Naive thymus-derived CD4-positive, alpha-beta T cell (primary cell): ENCODE results near the gene HGS. TPM values are rescaled to one million over a fixed set of nuclear protein-coding genes. Genes with fewer than 3 reads are reported as not detected.

Experiments used
- ATAC-seq: fragments of 150-1000 bp; cut with Tn5 transposase; 2 replicates; pipeline ENCODE4 v1.10.0; 2021; ENCODE audit warnings: mild to moderate bottlenecking, moderate library complexity
- CTCF ChIA-PET: fragments of 350-600 bp; sonication (Branson Sonifier 250); formaldehyde crosslinking; loops from one replicate; lab custom pipeline; 2021; ENCODE audit warnings: antibody characterized with exemption; lab: Charles Lee
- POLR2A ChIA-PET: fragments of 350-600 bp; sonication (Branson Sonifier 250); formaldehyde crosslinking; loops from one replicate; lab custom pipeline; 2021; ENCODE audit warnings: antibody characterized with exemption, inconsistent platforms; lab: Charles Lee
- DNase-seq, 9 donors: peaks; one replicate each; pipeline versions ENCODE4 v3.0.0 to v3.0.0-alpha.2; 2020 to 2022; ENCODE audit warnings: mixed read lengths in 1 of 9
- H3K27ac ChIP-seq: one replicate; pipeline ENCODE4 v1.7.0; 2013; ENCODE audit warnings: mild to moderate bottlenecking, low read depth, low read length, moderate library complexity
- H3K27me3 ChIP-seq, 2 donors: one replicate each; pipeline ENCODE4 v1.7.0; 2013; ENCODE audit warnings: low read length in 2 of 2, mild to moderate bottlenecking in 2 of 2, moderate library complexity in 2 of 2; ENCODE audit not compliant: control insufficient read depth in 2 of 2, insufficient read depth in 2 of 2
- H3K36me3 ChIP-seq, 3 experiments: 1 replicate in 2 of 3; 2 replicates in 1 of 3; pipeline ENCODE4 v1.7.0; 2013; ENCODE audit warnings: low read length in 3 of 3, mild to moderate bottlenecking in 3 of 3, moderate library complexity in 1 of 3; ENCODE audit not compliant: insufficient read depth in 3 of 3, control insufficient read depth in 2 of 3
- H3K4me1 ChIP-seq, 2 donors: one replicate each; pipeline ENCODE4 v1.7.0; 2013; ENCODE audit warnings: low read length in 2 of 2, mild to moderate bottlenecking in 2 of 2, moderate library complexity in 1 of 2; ENCODE audit not compliant: control insufficient read depth in 2 of 2, insufficient read depth in 2 of 2
- H3K4me3 ChIP-seq: 2 replicates; pipeline ENCODE4 v1.7.0; 2013; ENCODE audit warnings: mild to moderate bottlenecking, low read length
- H3K9me3 ChIP-seq, 3 experiments: 1 replicate in 2 of 3; 2 replicates in 1 of 3; pipeline ENCODE4 v1.7.0; 2013; ENCODE audit warnings: low read length in 3 of 3; ENCODE audit not compliant: control insufficient read depth in 2 of 3
- H3K27ac Mint-ChIP-seq, 9 donors: one replicate each; pipeline ENCODE4 v1.8.0; 2020 to 2022; ENCODE audit warnings: mixed read lengths in 9 of 9, mild to moderate bottlenecking in 8 of 9, moderate library complexity in 5 of 9, inconsistent platforms in 2 of 9
- H3K27me3 Mint-ChIP-seq, 5 donors: one replicate each; pipeline ENCODE4 v1.8.0; 2021 to 2022; ENCODE audit warnings: mixed read lengths in 5 of 5, mild to moderate bottlenecking in 1 of 5
- H3K36me3 Mint-ChIP-seq, 5 donors: one replicate each; pipeline ENCODE4 v1.8.0; 2020 to 2022; ENCODE audit warnings: mixed read lengths in 5 of 5, mild to moderate bottlenecking in 3 of 5, inconsistent platforms in 1 of 5
- H3K4me1 Mint-ChIP-seq, 7 donors: one replicate each; pipeline ENCODE4 v1.8.0; 2020 to 2022; ENCODE audit warnings: mixed read lengths in 7 of 7, mild to moderate bottlenecking in 3 of 7, inconsistent platforms in 1 of 7
- H3K4me3 Mint-ChIP-seq, 10 donors: one replicate each; pipeline ENCODE4 v1.8.0; 2020 to 2022; ENCODE audit warnings: mild to moderate bottlenecking in 10 of 10, mixed read lengths in 10 of 10, moderate library complexity in 6 of 10, inconsistent platforms in 2 of 10
- H3K9me3 Mint-ChIP-seq, 11 donors: one replicate each; pipeline ENCODE4 v1.8.0; 2020 to 2022; ENCODE audit warnings: mixed read lengths in 11 of 11, mild to moderate bottlenecking in 4 of 11, inconsistent platforms in 1 of 11, moderate library complexity in 1 of 11
- intact Hi-C, 2 donors: fragments of 100-400 bp; cut with micrococcal nuclease; formaldehyde crosslinking; loops; one replicate each; pipeline ENCODE4 v1.15.1; 2023
- microRNA-seq: library from miRNA; unstranded; fragments of <30 nt; microRNA quantifications from one replicate; pipeline ENCODE4 v1.2.0, GENCODE V29; 2022; ENCODE audit warnings: borderline microRNAs expressed
- polyA plus RNA-seq, 2 donors: library from polyadenylated mRNA; unstranded; fragments of 300-500 nt; fragmentation: Illumina TruSeq; gene quantifications; one replicate each; pipeline ENCODE4 v1.2.3, GENCODE V29; 2021
- total RNA-seq, 6 experiments: library from RNA in 5 of 6; stranded (reverse) in 5 of 6; gene quantifications; 1 replicate in 5 of 6; 2 replicates in 1 of 6; pipeline ENCODE4 v1.2.3 and lab custom pipeline; 2021 to 2026

Gene HGS
- total and polyA plus RNA-seq, 7 experiments from 2014 or later: 19.8 to 174 (median 133) TPM

GRCh38 chr17:81741594-81742452 lies 58.0 kb downstream of the HGS start:
- ChIA-PET POLR2A (no interaction called here), CTCF (no interaction called here)
- H3K27ac Mint-ChIP-seq: no peak overlapping the region
- Histone ChIP-seq H3K9me3 (no peaks in the 10 kb centered on the region), H3K4me3 (no peak overlapping the region), H3K4me1 (no peaks in the 10 kb centered on the region), H3K36me3 (no peaks in the 10 kb centered on the region), H3K27ac (no peak overlapping the region), H3K27me3 (peaks cover 0 to 3% of the 10 kb centered on the region in 2 donors)
- H3K4me1 Mint-ChIP-seq: peaks cover 0 to 6% (median 0%) of the 10 kb centered on the region in 7 donors
- ATAC-seq (no peak), DNase-seq (no peak)
- intact Hi-C loops: no loop called here
- peaks cover 0 to 21% (median 5%) of the 10 kb centered on the region in 5 donors for H3K27me3 Mint-ChIP-seq
- H3K36me3 Mint-ChIP-seq: no peaks in the 10 kb centered on the region
- H3K9me3 Mint-ChIP-seq: no peaks in the 10 kb centered on the region
- H3K4me3 Mint-ChIP-seq: no peak overlapping the region

Small RNAs within 50 kb of the gene (microRNA-seq; reads per million reads assigned to microRNA genes)
- gene MIR6786: not detected

Other genes with a start within 250 kb of the HGS start
- 1,000 to 10,000 TPM in 4 of 5 experiments, 100 to 1,000 TPM in 1; 971 to 4,639 (median 1,185) TPM for gene ACTG1, start 171.2 kb upstream of the HGS start, total RNA-seq
- 1,000 to 10,000 TPM; 1,098 to 1,433 TPM for gene ACTG1, start 171.2 kb upstream of the HGS start, polyA plus RNA-seq
- 1 to 10 TPM in 2 of 5 experiments, under 1 TPM in 3; 0.56 to 1.6 (median 0.70) TPM for gene FSCN2, start 155.6 kb upstream of the HGS start, total RNA-seq
- not detected for gene FSCN2, start 155.6 kb upstream of the HGS start, polyA plus RNA-seq
- 10 to 100 TPM; 28.8 to 57.0 (median 43.6) TPM for gene FAAP100, start 131.7 kb upstream of the HGS start, total RNA-seq
- gene FAAP100, start 131.7 kb upstream of the HGS start, polyA plus RNA-seq: 10 to 100 TPM in 1 of 2 donors, 1 to 10 TPM in 1; 9.0 to 20.1 TPM
- gene NPLOC4, start 46.9 kb upstream of the HGS start, total RNA-seq: 100 to 1,000 TPM in 2 of 5 experiments, 10 to 100 TPM in 3; 77.7 to 125 (median 93.6) TPM
- 10 to 100 TPM; 47.8 to 68.6 TPM for gene NPLOC4, start 46.9 kb upstream of the HGS start, polyA plus RNA-seq
- 1 to 10 TPM in 2 of 5 experiments, under 1 TPM in 3; 0.32 to 1.9 (median 0.51) TPM for gene TSPAN10, start 46.8 kb upstream of the HGS start, total RNA-seq
- gene TSPAN10, start 46.8 kb upstream of the HGS start, polyA plus RNA-seq: under 1 TPM; 0.33 to 0.98 TPM
- 10 to 100 TPM in 1 of 5 experiments, 1 to 10 TPM in 4; 1.0 to 28.0 (median 1.9) TPM for gene PDE6G, start 27.5 kb upstream of the HGS start, total RNA-seq
- gene PDE6G, start 27.5 kb upstream of the HGS start, polyA plus RNA-seq: 1 to 10 TPM; 2.0 to 2.6 TPM
- 10 to 100 TPM; 35.9 to 61.9 (median 47.5) TPM for gene OXLD1, start 17.4 kb upstream of the HGS start, total RNA-seq
- gene OXLD1, start 17.4 kb upstream of the HGS start, polyA plus RNA-seq: 100 to 1,000 TPM; 108 to 123 TPM
- 10 to 100 TPM; 16.3 to 33.5 (median 27.1) TPM for gene CCDC137, start 17.3 kb upstream of the HGS start, total RNA-seq
- 10 to 100 TPM; 10.0 to 26.0 TPM for gene CCDC137, start 17.3 kb upstream of the HGS start, polyA plus RNA-seq
- gene ARL16, start 214 bp upstream of the HGS start, total RNA-seq: 10 to 100 TPM; 12.0 to 30.6 (median 30.1) TPM
- 10 to 100 TPM; 33.6 to 35.3 TPM for gene ARL16, start 214 bp upstream of the HGS start, polyA plus RNA-seq
- gene MRPL12, start 19.4 kb downstream of the HGS start, total RNA-seq: 10 to 100 TPM; 21.3 to 83.8 (median 26.6) TPM
- gene MRPL12, start 19.4 kb downstream of the HGS start, polyA plus RNA-seq: 10 to 100 TPM; 46.3 to 51.7 TPM
- 10 to 100 TPM in 1 of 5 experiments, 1 to 10 TPM in 4; 4.0 to 27.4 (median 6.2) TPM for gene SLC25A10, start 28.3 kb downstream of the HGS start, total RNA-seq
- 1 to 10 TPM; 3.4 to 5.2 TPM for gene SLC25A10, start 28.3 kb downstream of the HGS start, polyA plus RNA-seq
- not detected for gene GCGR, start 120.1 kb downstream of the HGS start, total RNA-seq
- not detected for gene GCGR, start 120.1 kb downstream of the HGS start, polyA plus RNA-seq
- gene MCRIP1, start 149.3 kb downstream of the HGS start, total RNA-seq: 10 to 100 TPM; 41.1 to 65.3 (median 53.1) TPM
- 10 to 100 TPM; 44.5 to 59.0 TPM for gene MCRIP1, start 149.3 kb downstream of the HGS start, polyA plus RNA-seq
- gene PPP1R27, start 151.0 kb downstream of the HGS start, total RNA-seq: not detected
- gene PPP1R27, start 151.0 kb downstream of the HGS start, polyA plus RNA-seq: under 1 TPM in 1 of 2 donors, not detected in 1; 0.13 TPM
- 100 to 1,000 TPM; 188 to 568 (median 304) TPM for gene P4HB, start 176.5 kb downstream of the HGS start, total RNA-seq
- gene P4HB, start 176.5 kb downstream of the HGS start, polyA plus RNA-seq: 100 to 1,000 TPM; 161 to 224 TPM
- gene ARHGDIA, start 187.3 kb downstream of the HGS start, total RNA-seq: 100 to 1,000 TPM; 308 to 671 (median 465) TPM
- gene ARHGDIA, start 187.3 kb downstream of the HGS start, polyA plus RNA-seq: 100 to 1,000 TPM in 1 of 2 donors, 10 to 100 TPM in 1; 66.5 to 140 TPM
- gene ALYREF, start 207.6 kb downstream of the HGS start, total RNA-seq: 100 to 1,000 TPM in 1 of 5 experiments, 10 to 100 TPM in 4; 38.3 to 159 (median 83.2) TPM
- gene ALYREF, start 207.6 kb downstream of the HGS start, polyA plus RNA-seq: 10 to 100 TPM; 28.5 to 31.5 TPM
- 100 to 1,000 TPM in 1 of 5 experiments, 10 to 100 TPM in 4; 30.8 to 106 (median 40.5) TPM for gene ANAPC11, start 207.7 kb downstream of the HGS start, total RNA-seq
- 100 to 1,000 TPM; 245 to 278 TPM for gene ANAPC11, start 207.7 kb downstream of the HGS start, polyA plus RNA-seq
- gene NPB, start 218.2 kb downstream of the HGS start, total RNA-seq: under 1 TPM in 4 of 5 experiments, not detected in 1; 0.29 to 0.59 (median 0.54) TPM
- under 1 TPM in 1 of 2 donors, not detected in 1; 0.20 TPM for gene NPB, start 218.2 kb downstream of the HGS start, polyA plus RNA-seq
- gene PCYT2, start 227.4 kb downstream of the HGS start, total RNA-seq: 10 to 100 TPM; 17.5 to 43.6 (median 35.2) TPM
- 10 to 100 TPM; 22.4 to 27.0 TPM for gene PCYT2, start 227.4 kb downstream of the HGS start, polyA plus RNA-seq
- 10 to 100 TPM; 56.0 to 81.4 (median 69.7) TPM for gene SIRT7, start 234.2 kb downstream of the HGS start, total RNA-seq
- gene SIRT7, start 234.2 kb downstream of the HGS start, polyA plus RNA-seq: 10 to 100 TPM; 21.6 to 38.7 TPM
- 10 to 100 TPM; 12.9 to 28.1 (median 18.1) TPM for gene MAFG, start 243.7 kb downstream of the HGS start, total RNA-seq
- gene MAFG, start 243.7 kb downstream of the HGS start, polyA plus RNA-seq: 1 to 10 TPM; 2.4 to 2.6 TPM